ENCODE results near the gene BBC3. TPM values are rescaled to one million over a fixed set of nuclear protein-coding genes. Genes with fewer than 3 reads are reported as not detected.
A peak's percentile ranks its signal among the peaks of the same experiment; 100 is the strongest.

Gene BBC3
- total and polyA plus RNA-seq, 7 experiments from 2014 or later, result 8.5 to 42.0 (median 16.3) TPM

GRCh38 chr19:47243776-47244547 is 13.0 kb upstream of the BBC3 start:
- Mint-ChIP-seq H3K27ac (peak overlapping the region in 6 of 9 donors; percentile 61 to 95 (median 90)), H3K27me3 (peaks cover 0 to 6% (median 0%) of the 10 kb centered on the region in 5 donors), H3K4me3 (peak overlapping the region in 7 of 10 donors; percentile 68 to 86 (median 85)), H3K4me1 (peaks cover 9 to 33% (median 25%) of the 10 kb centered on the region in 7 donors), H3K36me3 (peaks cover 0 to 3% (median 0%) of the 10 kb centered on the region in 5 donors), H3K9me3 (peaks cover 0 to 5% (median 0%) of the 10 kb centered on the region in 11 donors)
- H3K4me1 ChIP-seq (ENCODE audit: control insufficient read depth in 2 of 2, insufficient read depth in 2 of 2, low read length in 2 of 2), result peaks cover 35 to 37% of the 10 kb centered on the region in 2 donors
- intact Hi-C loops (cut with micrococcal nuclease), result loop anchor here (1.0 to 10.0 kb wide), 9 partner anchors 12 to 1382 kb away; partner anchors contain the start of genes CCDC9 (in 2 of the 2), FOXA3 (in 1 of the 2), SAE1 (in 1 of the 2) and SYMPK (in 1 of the 2)
- H3K36me3 ChIP-seq (ENCODE audit: control insufficient read depth in 2 of 3, insufficient read depth in 3 of 3, low read length in 3 of 3), result no peaks in the 10 kb centered on the region
- no peaks in the 10 kb centered on the region for H3K9me3 ChIP-seq (ENCODE audit: control insufficient read depth in 2 of 3, low read length in 3 of 3)
- DNase-seq, result peak; percentile 80 to 94 (median 86)
- H3K27me3 ChIP-seq (ENCODE audit: control insufficient read depth in 2 of 2, insufficient read depth in 2 of 2, low read length in 2 of 2), result no peaks in the 10 kb centered on the region
- peak overlapping the region; percentile 42 for H3K4me3 ChIP-seq (ENCODE audit: low read length)
- peak overlapping the region; percentile 28 for H3K27ac ChIP-seq (ENCODE audit: low read depth, low read length)
- POLR2A ChIA-PET, result interaction anchor here (0.6 to 6.1 kb wide), 21 partner anchors 9 to 136 kb away, joined by 3 to 67 read pairs (median 7); partner anchors contain the start of genes CCDC9, SAE1 and ZC3H4
- CTCF ChIA-PET, result interaction anchor here (0.7 to 8.2 kb wide), 24 partner anchors 11 to 221 kb away, joined by 3 to 183 read pairs (median 8); partner anchors contain the start of genes CCDC9, INAFM1, SAE1 and ZC3H4
- ATAC-seq, result peak; percentile 69

DNA sequence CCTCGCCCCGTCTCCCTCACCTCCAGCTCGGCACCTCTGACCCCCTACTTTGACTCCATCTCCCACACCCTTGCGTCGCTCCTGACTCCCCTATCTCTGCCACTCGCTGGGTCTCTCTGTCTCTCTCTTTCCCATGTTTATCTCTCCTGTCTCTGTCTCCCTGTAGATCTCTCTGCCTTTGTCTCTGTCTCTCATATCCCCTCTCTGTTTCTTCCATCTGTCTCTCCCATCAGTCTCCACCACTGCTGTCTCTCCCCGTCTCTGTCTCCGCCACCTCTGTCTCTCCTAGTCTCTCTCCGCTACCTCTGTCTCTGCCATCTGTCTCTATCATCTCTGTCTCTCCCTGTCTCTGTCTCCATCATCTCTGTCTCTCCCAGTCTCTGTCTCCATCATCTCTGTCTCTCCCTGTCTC is 12.4 kb upstream of the BBC3 start:
- peak overlapping the region in 5 of 9 donors; percentile 85 to 95 (median 91) for H3K27ac Mint-ChIP-seq
- H3K27me3 ChIP-seq (ENCODE audit: control insufficient read depth in 2 of 2, insufficient read depth in 2 of 2, low read length in 2 of 2), result no peaks in the 10 kb centered on the region
- peak; percentile 1 for ATAC-seq
- DNase-seq, result peak in 1 of 9 donors; percentile 37
- H3K4me3 Mint-ChIP-seq, result peak overlapping the region in 7 of 10 donors; percentile 53 to 86 (median 85)
- peaks cover 0 to 3% (median 0%) of the 10 kb centered on the region in 5 donors for H3K36me3 Mint-ChIP-seq
- peaks cover 0 to 5% (median 0%) of the 10 kb centered on the region in 11 donors for H3K9me3 Mint-ChIP-seq
- peaks cover 11 to 37% (median 28%) of the 10 kb centered on the region in 7 donors for H3K4me1 Mint-ChIP-seq
- intact Hi-C loops (cut with micrococcal nuclease), result loop anchor here (2.0 to 10.0 kb wide), 3 partner anchors 13 to 1381 kb away; partner anchors contain the start of genes CCDC9 (in 1 of the 2), FOXA3 (in 1 of the 2) and SYMPK (in 1 of the 2)
- POLR2A ChIA-PET, result interaction anchor here (0.6 to 6.1 kb wide), 13 partner anchors 11 to 135 kb away, joined by 3 to 67 read pairs (median 8); partner anchors contain the start of gene CCDC9
- H3K27ac ChIP-seq (ENCODE audit: low read depth, low read length), result peak overlapping the region; percentile 28
- peaks cover 0 to 7% (median 0%) of the 10 kb centered on the region in 5 donors for H3K27me3 Mint-ChIP-seq
- no peaks in the 10 kb centered on the region for H3K9me3 ChIP-seq (ENCODE audit: control insufficient read depth in 2 of 3, low read length in 3 of 3)
- no peaks in the 10 kb centered on the region for H3K36me3 ChIP-seq (ENCODE audit: control insufficient read depth in 2 of 3, insufficient read depth in 3 of 3, low read length in 3 of 3)
- peak overlapping the region; percentile 42 for H3K4me3 ChIP-seq (ENCODE audit: low read length)
- CTCF ChIA-PET, result interaction anchor here (1.2 to 8.2 kb wide), 7 partner anchors 13 to 112 kb away, joined by 7 to 183 read pairs (median 26); partner anchors contain the start of genes CCDC9 and SAE1
- peaks cover 37 to 40% of the 10 kb centered on the region in 2 donors for H3K4me1 ChIP-seq (ENCODE audit: control insufficient read depth in 2 of 2, insufficient read depth in 2 of 2, low read length in 2 of 2)

DNA sequence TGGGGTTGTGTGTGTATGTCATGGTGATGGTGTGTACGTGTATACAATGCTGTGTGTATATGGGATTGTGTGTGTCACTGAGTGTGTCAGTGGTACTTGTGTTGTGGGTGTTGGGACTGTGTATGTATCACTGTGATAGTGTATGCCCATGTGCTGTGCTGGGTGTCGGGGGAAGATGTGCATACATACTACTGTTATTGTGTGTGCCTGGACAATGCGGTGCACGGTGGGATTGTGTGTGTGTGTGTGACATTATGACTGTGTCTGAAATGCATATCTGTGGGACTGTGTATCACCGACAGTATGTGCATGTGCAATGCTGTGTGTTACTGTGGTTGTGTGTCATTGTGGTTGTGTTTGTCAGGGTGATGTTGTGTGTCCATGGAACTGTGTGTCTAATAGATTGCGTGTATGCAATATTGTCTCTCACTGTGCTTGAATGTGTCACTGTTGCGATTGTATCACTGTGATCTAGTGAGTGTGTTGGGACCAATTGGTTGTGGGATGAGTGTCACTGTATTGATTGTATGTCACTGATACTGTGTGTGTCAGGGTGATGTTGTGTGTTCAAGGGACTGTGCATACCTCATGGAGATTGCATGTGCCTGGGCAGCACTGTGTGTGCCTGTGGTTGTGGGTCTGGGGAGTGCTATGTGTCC is 11.0 kb upstream of the BBC3 start:
- Histone ChIP-seq H3K27me3 (ENCODE audit: control insufficient read depth in 2 of 2, insufficient read depth in 2 of 2, low read length in 2 of 2) (no peaks in the 10 kb centered on the region), H3K27ac (ENCODE audit: low read depth, low read length) (no peak overlapping the region), H3K4me3 (ENCODE audit: low read length) (no peak overlapping the region), H3K36me3 (ENCODE audit: control insufficient read depth in 2 of 3, insufficient read depth in 3 of 3, low read length in 3 of 3) (no peaks in the 10 kb centered on the region), H3K9me3 (ENCODE audit: control insufficient read depth in 2 of 3, low read length in 3 of 3) (no peaks in the 10 kb centered on the region), H3K4me1 (ENCODE audit: control insufficient read depth in 2 of 2, insufficient read depth in 2 of 2, low read length in 2 of 2) (peaks cover 37 to 40% of the 10 kb centered on the region in 2 donors)
- Mint-ChIP-seq H3K4me3 (no peak overlapping the region), H3K27me3 (peaks cover 0 to 7% (median 0%) of the 10 kb centered on the region in 5 donors), H3K36me3 (peaks cover 0 to 3% (median 0%) of the 10 kb centered on the region in 5 donors), H3K4me1 (peaks cover 6 to 34% (median 23%) of the 10 kb centered on the region in 7 donors), H3K27ac (no peak overlapping the region), H3K9me3 (peaks cover 0 to 5% (median 0%) of the 10 kb centered on the region in 11 donors)
- DNase-seq (peak in 1 of 9 donors; percentile 35), ATAC-seq (no peak)
- CTCF ChIA-PET, result interaction anchor here (1.4 to 6.8 kb wide), 2 partner anchors 16 to 92 kb away, joined by 7 to 175 read pairs; no protein-coding TSS in a partner anchor
- POLR2A ChIA-PET, result interaction anchor here (1.0 to 6.1 kb wide), 4 partner anchors 10 to 113 kb away, joined by 3 to 67 read pairs (median 10); no protein-coding TSS in a partner anchor
- intact Hi-C loops (cut with micrococcal nuclease), result loop anchor here (1.0 to 10.0 kb wide), 6 partner anchors 11 to 1380 kb away; partner anchors contain the start of genes BBC3 (in 2 of the 2), CCDC9 (in 1 of the 2), FOXA3 (in 1 of the 2) and SYMPK (in 1 of the 2)

DNA sequence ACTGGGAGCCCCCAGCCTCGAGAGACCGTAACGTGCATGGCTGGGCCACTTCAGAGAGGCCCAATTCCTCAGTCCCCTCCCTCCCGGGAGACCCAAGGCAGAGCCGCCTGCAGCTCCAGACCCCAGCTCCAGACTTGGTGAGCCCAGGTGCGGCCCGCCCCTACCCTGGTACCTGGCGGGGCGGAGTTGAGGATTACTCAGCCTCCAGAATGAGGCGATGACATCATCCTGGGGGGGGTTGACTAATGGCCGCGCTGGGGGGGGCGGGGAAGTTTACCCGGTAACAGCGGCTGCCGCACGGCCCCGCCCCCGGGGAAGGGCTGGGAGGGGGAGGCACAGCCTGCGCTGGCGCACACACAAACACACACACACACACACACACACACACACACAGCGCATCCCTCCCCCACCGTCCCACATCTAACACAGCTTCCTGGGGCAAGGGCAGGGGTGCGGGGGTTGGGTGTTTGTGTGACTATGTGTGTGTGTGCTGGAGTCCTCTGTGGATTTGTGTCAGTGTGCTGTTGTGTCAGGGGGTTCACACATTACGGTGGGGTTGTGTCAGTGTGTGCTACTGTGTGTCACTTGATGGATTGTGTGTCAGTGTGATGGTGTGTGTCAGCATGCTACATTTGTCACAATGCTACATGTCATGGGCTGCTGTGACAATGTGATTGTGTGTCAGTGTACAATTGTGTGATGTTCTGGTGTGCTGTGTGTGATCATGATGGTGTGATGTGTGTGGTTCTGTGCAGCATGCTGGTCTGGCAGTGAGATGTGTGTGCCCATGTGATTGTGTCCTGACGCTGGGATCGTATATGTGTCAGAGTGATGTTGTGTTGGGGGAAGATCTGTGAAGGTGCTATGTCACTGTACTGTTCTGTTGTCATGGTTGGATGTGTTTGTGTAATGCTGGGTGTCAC is 10.3 kb upstream of the BBC3 start:
- H3K4me3 ChIP-seq (ENCODE audit: low read length), result peak overlapping the region; percentile 33
- no peaks in the 10 kb centered on the region for H3K36me3 ChIP-seq (ENCODE audit: control insufficient read depth in 2 of 3, insufficient read depth in 3 of 3, low read length in 3 of 3)
- peaks cover 37 to 40% of the 10 kb centered on the region in 2 donors for H3K4me1 ChIP-seq (ENCODE audit: control insufficient read depth in 2 of 2, insufficient read depth in 2 of 2, low read length in 2 of 2)
- Mint-ChIP-seq H3K9me3 (peaks cover 0 to 5% (median 0%) of the 10 kb centered on the region in 11 donors), H3K4me1 (peaks cover 6 to 34% (median 23%) of the 10 kb centered on the region in 7 donors), H3K36me3 (peaks cover 0 to 3% (median 0%) of the 10 kb centered on the region in 5 donors), H3K27me3 (peaks cover 0 to 7% (median 0%) of the 10 kb centered on the region in 5 donors), H3K4me3 (peak overlapping the region in 5 of 10 donors; percentile 26 to 71 (median 41)), H3K27ac (peak overlapping the region in 2 of 9 donors; percentile 8 to 50)
- H3K9me3 ChIP-seq (ENCODE audit: control insufficient read depth in 2 of 3, low read length in 3 of 3), result no peaks in the 10 kb centered on the region
- H3K27me3 ChIP-seq (ENCODE audit: control insufficient read depth in 2 of 2, insufficient read depth in 2 of 2, low read length in 2 of 2), result no peaks in the 10 kb centered on the region
- ChIA-PET CTCF (no interaction called here), POLR2A (interaction anchor here (1.1 to 1.8 kb wide), 4 partner anchors 9 to 128 kb away, joined by 3 to 13 read pairs (median 4); partner anchors contain the start of gene ZC3H4)
- ATAC-seq (peak; percentile 76), DNase-seq (peak; percentile 74 to 96 (median 82))
- intact Hi-C loops (cut with micrococcal nuclease), result loop anchor here (1.0 to 10.0 kb wide), 5 partner anchors 10 to 1379 kb away; partner anchors contain the start of genes BBC3 (in 2 of the 2), FOXA3 (in 1 of the 2), SYMPK (in 1 of the 2) and TMEM160 (in 1 of the 2)
- H3K27ac ChIP-seq (ENCODE audit: low read depth, low read length), result peak overlapping the region; percentile 37

DNA sequence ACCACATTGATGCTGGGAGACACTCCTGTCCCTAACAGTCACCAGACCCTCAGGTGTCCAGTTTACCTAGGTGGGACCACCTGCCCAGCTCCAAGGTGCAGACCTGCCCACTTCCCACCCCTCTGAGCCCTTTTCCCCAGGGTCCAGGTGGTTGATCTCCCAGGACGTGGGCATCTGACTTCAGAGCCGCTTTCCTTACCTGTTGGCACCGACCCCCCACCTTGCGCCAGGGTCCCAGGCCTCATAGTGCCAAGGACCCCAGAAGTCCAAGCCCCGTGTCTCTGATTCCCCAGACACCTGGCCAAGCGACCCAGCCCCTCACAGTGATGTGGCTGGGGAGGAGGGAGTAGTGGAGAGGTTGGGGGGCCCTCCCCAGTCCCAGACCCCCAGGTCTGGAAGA is 9.6 kb upstream of the BBC3 start:
- H3K36me3 Mint-ChIP-seq, result peaks cover 0 to 3% (median 0%) of the 10 kb centered on the region in 5 donors
- H3K9me3 ChIP-seq (ENCODE audit: control insufficient read depth in 2 of 3, low read length in 3 of 3), result no peaks in the 10 kb centered on the region
- peaks cover 37 to 40% of the 10 kb centered on the region in 2 donors for H3K4me1 ChIP-seq (ENCODE audit: control insufficient read depth in 2 of 2, insufficient read depth in 2 of 2, low read length in 2 of 2)
- ATAC-seq (no peak), DNase-seq (no peak)
- no peaks in the 10 kb centered on the region for H3K27me3 ChIP-seq (ENCODE audit: control insufficient read depth in 2 of 2, insufficient read depth in 2 of 2, low read length in 2 of 2)
- peak overlapping the region; percentile 33 for H3K4me3 ChIP-seq (ENCODE audit: low read length)
- H3K4me3 Mint-ChIP-seq, result peak overlapping the region in 5 of 10 donors; percentile 26 to 71 (median 62)
- H3K36me3 ChIP-seq (ENCODE audit: control insufficient read depth in 2 of 3, insufficient read depth in 3 of 3, low read length in 3 of 3), result no peaks in the 10 kb centered on the region
- peak overlapping the region in 3 of 9 donors; percentile 8 to 70 (median 50) for H3K27ac Mint-ChIP-seq
- H3K27me3 Mint-ChIP-seq, result peaks cover 0 to 11% (median 0%) of the 10 kb centered on the region in 5 donors
- POLR2A ChIA-PET, result interaction anchor here (1.1 to 1.8 kb wide), 4 partner anchors 8 to 127 kb away, joined by 3 to 13 read pairs (median 4); partner anchors contain the start of gene ZC3H4
- H3K27ac ChIP-seq (ENCODE audit: low read depth, low read length), result peak overlapping the region; percentile 37
- intact Hi-C loops (cut with micrococcal nuclease), result loop anchor here (2.0 to 10.0 kb wide), 3 partner anchors 192 to 1378 kb away; partner anchors contain the start of genes FOXA3 (in 1 of the 2), SYMPK (in 1 of the 2) and TMEM160 (in 1 of the 2)
- H3K4me1 Mint-ChIP-seq, result peaks cover 6 to 34% (median 23%) of the 10 kb centered on the region in 7 donors
- H3K9me3 Mint-ChIP-seq, result peaks cover 0 to 5% (median 0%) of the 10 kb centered on the region in 11 donors
- CTCF ChIA-PET, result no interaction called here

All from naive thymus-derived CD4-positive, alpha-beta T cell (primary cell).